Measurements from ENCODE around the gene GRIN2A. TPM values are rescaled to one million over a fixed set of nuclear protein-coding genes. Genes with fewer than 3 reads are reported as not detected.

Gene GRIN2A
- total and polyA plus RNA-seq, 2 donors: 0.25 to 1.1 TPM

DNA sequence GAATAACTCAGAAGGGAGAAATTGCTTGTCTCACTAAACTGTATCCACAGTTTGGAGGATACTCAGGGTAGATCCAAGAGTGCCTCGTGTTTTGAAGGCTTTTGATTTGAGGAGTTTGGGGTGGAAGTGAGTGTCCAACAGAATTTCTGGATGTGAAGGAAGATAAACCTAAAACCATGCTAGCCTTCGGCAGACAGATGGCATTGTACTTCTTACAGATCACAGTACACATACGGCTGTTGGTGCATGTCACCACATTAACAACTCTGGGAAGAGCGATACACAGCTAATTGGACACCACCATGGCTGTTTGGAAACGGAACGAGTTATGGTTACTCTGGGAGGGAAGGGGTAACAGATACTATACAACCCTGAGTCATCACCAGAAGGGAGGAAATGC is 420.4 kb downstream of the GRIN2A start:
- 91% methylated on average over 6 of the region's 6 CpGs for WGBS
- no peak overlapping the region for H3K4me3 ChIP-seq (ENCODE audit: low read length in 2 of 2)

DNA sequence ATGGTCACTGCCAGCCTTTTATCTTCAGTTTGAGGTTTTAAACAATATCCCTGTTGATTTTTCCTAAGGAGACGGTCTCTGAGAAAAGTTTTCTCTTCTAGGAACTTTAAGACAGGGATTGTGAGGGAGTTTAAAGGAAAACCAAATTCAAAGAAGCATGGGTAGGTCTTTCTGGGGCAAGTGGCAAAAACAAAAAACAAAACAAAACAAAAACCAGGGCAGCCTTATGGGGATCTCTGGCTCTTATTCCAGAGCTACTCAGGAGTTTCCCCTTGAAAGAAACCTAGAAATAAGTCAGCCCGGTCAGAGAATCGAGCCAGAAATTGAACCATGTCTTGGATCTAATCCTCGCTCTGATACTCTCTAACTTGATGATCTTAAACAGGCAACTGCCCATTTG is 424.5 kb downstream of the GRIN2A start:
- 94% methylated on average over 4 of the region's 4 CpGs for WGBS
- Histone ChIP-seq H3K9me3 (ENCODE audit: control insufficient read depth in 2 of 2, insufficient read depth in 1 of 2, low read length in 1 of 2) (no peaks in the 10 kb centered on the region), H3K27ac (ENCODE audit: low read depth in 1 of 2, low read length in 1 of 2) (no peak overlapping the region), H3K36me3 (ENCODE audit: control insufficient read depth in 2 of 2, insufficient read depth in 2 of 2, low read length in 1 of 2) (no peaks in the 10 kb centered on the region), H3K4me1 (ENCODE audit: control insufficient read depth in 2 of 2, insufficient read depth in 2 of 2, low read length in 2 of 2) (no peaks in the 10 kb centered on the region), H3K27me3 (ENCODE audit: control insufficient read depth in 2 of 2, insufficient read depth in 1 of 2, low read length in 1 of 2) (no peaks in the 10 kb centered on the region), H3K4me3 (ENCODE audit: low read length in 2 of 2) (no peak overlapping the region)
- DNase-seq (ENCODE audit: low read depth in 6 of 9, low spot score in 9 of 9): no peak

More for the DNA sequence above, 420.4 kb downstream of the GRIN2A start:
- Histone ChIP-seq H3K9me3 (ENCODE audit: control insufficient read depth in 2 of 2, insufficient read depth in 1 of 2, low read length in 1 of 2) (no peaks in the 10 kb centered on the region), H3K27me3 (ENCODE audit: control insufficient read depth in 2 of 2, insufficient read depth in 1 of 2, low read length in 1 of 2) (no peaks in the 10 kb centered on the region), H3K36me3 (ENCODE audit: control insufficient read depth in 2 of 2, insufficient read depth in 2 of 2, low read length in 1 of 2) (no peaks in the 10 kb centered on the region), H3K27ac (ENCODE audit: low read depth in 1 of 2, low read length in 1 of 2) (no peak overlapping the region), H3K4me1 (ENCODE audit: control insufficient read depth in 2 of 2, insufficient read depth in 2 of 2, low read length in 2 of 2) (no peaks in the 10 kb centered on the region)
- no peak for DNase-seq (ENCODE audit: low read depth in 6 of 9, low spot score in 9 of 9)

DNA sequence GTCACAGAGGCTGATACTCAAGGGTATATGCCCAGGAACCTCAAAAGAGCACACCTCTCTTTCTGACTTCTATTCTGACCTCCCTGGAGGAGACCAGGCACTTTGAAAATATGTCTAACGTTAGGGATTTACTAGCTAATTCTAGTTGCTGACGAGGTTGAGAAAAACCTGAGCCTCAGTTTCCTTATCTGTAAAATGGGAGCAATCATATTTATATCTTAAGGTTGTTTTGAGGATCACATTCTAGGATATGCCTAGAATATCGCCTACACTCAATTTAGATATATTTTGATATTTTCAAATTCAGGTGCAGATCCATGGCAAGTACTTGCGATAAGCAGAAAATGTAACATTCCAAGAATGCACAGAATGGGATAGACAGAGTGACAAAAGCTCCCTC is 425.8 kb downstream of the GRIN2A start:
- no peak overlapping the region for H3K27ac ChIP-seq (ENCODE audit: low read depth in 1 of 2, low read length in 1 of 2)
- no peak for DNase-seq (ENCODE audit: low read depth in 6 of 9, low spot score in 9 of 9)
- no peaks in the 10 kb centered on the region for H3K27me3 ChIP-seq (ENCODE audit: control insufficient read depth in 2 of 2, insufficient read depth in 1 of 2, low read length in 1 of 2)
- no peaks in the 10 kb centered on the region for H3K4me1 ChIP-seq (ENCODE audit: control insufficient read depth in 2 of 2, insufficient read depth in 2 of 2, low read length in 2 of 2)
- WGBS: 94% methylated on average over 4 of the region's 4 CpGs
- H3K9me3 ChIP-seq (ENCODE audit: control insufficient read depth in 2 of 2, insufficient read depth in 1 of 2, low read length in 1 of 2): no peaks in the 10 kb centered on the region
- H3K36me3 ChIP-seq (ENCODE audit: control insufficient read depth in 2 of 2, insufficient read depth in 2 of 2, low read length in 1 of 2): no peaks in the 10 kb centered on the region
- no peak overlapping the region for H3K4me3 ChIP-seq (ENCODE audit: low read length in 2 of 2)

DNA sequence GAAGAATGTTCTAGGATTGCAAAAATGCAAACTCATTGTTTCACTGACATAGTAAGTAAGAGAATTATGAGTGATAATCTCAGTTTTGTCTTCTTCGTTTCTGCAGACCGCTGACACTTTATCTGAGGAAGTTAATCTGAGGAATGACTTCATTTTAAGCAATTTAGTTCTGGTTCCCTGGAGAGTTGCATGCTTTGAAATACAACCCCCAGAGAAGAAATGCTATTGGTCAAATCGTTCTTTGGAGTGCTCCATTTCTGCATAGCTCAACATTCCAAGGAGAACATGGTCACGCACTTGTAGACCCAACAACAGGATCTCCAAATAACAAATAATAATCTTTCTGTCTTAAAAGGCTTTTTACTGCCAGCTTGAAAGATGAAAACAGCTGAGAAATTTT is 427.1 kb downstream of the GRIN2A start:
- DNase-seq (ENCODE audit: low read depth in 6 of 9, low spot score in 9 of 9): no peak
- Histone ChIP-seq H3K27me3 (ENCODE audit: control insufficient read depth in 2 of 2, insufficient read depth in 1 of 2, low read length in 1 of 2) (no peaks in the 10 kb centered on the region), H3K4me1 (ENCODE audit: control insufficient read depth in 2 of 2, insufficient read depth in 2 of 2, low read length in 2 of 2) (no peaks in the 10 kb centered on the region), H3K4me3 (ENCODE audit: low read length in 2 of 2) (no peak overlapping the region), H3K9me3 (ENCODE audit: control insufficient read depth in 2 of 2, insufficient read depth in 1 of 2, low read length in 1 of 2) (no peaks in the 10 kb centered on the region), H3K27ac (ENCODE audit: low read depth in 1 of 2, low read length in 1 of 2) (no peak overlapping the region), H3K36me3 (ENCODE audit: control insufficient read depth in 2 of 2, insufficient read depth in 2 of 2, low read length in 1 of 2) (no peaks in the 10 kb centered on the region)
- WGBS: 64% methylated on average over 4 of the region's 4 CpGs

DNA sequence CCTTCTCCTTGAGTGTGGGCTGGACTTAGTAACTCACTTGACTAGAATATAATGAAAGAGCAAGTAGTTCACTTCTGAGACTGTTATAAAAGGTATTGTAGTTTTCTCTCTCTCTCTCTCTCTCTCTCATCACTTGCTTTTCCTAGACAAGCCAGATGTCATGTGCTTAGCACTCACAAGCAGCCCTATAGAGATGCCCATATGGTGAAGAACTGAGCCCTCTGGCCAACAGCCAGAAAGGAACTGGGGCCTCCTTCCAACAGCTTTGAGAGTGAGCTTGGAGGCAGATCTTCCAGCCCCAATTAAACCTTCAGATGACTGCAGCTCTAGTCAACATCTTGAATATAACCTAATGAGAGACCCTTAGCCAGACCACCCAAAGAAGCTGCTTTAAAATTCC is 440.5 kb downstream of the GRIN2A start:
- Histone ChIP-seq H3K9me3 (ENCODE audit: control insufficient read depth in 2 of 2, insufficient read depth in 1 of 2, low read length in 1 of 2) (no peaks in the 10 kb centered on the region), H3K4me3 (ENCODE audit: low read length in 2 of 2) (no peak overlapping the region), H3K36me3 (ENCODE audit: control insufficient read depth in 2 of 2, insufficient read depth in 2 of 2, low read length in 1 of 2) (no peaks in the 10 kb centered on the region), H3K27me3 (ENCODE audit: control insufficient read depth in 2 of 2, insufficient read depth in 1 of 2, low read length in 1 of 2) (no peaks in the 10 kb centered on the region), H3K4me1 (ENCODE audit: control insufficient read depth in 2 of 2, insufficient read depth in 2 of 2, low read length in 2 of 2) (no peaks in the 10 kb centered on the region), H3K27ac (ENCODE audit: low read depth in 1 of 2, low read length in 1 of 2) (no peak overlapping the region)
- DNase-seq (ENCODE audit: low read depth in 6 of 9, low spot score in 9 of 9): no peak

DNA sequence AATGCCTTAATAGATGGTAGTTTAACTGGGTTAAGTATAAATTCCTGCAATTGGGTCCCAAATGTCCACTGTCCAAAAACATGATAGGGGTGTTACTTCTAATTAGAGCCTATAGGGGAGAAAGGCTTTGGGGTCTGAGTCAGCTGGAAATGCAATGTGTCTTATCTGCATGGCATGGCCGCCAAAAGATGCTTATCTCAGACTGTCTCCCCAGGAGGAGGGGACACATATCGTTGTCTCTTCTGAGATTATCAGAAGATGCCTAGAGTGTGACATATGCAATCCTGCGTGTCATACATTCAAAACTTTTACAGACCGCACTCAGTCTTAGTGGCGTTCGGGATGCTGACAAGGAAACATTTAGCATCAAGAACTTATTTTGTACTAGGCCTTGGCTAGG is 442.9 kb downstream of the GRIN2A start:
- Histone ChIP-seq H3K27ac (ENCODE audit: low read depth in 1 of 2, low read length in 1 of 2) (no peak overlapping the region), H3K4me1 (ENCODE audit: control insufficient read depth in 2 of 2, insufficient read depth in 2 of 2, low read length in 2 of 2) (no peaks in the 10 kb centered on the region), H3K9me3 (ENCODE audit: control insufficient read depth in 2 of 2, insufficient read depth in 1 of 2, low read length in 1 of 2) (no peaks in the 10 kb centered on the region), H3K36me3 (ENCODE audit: control insufficient read depth in 2 of 2, insufficient read depth in 2 of 2, low read length in 1 of 2) (no peaks in the 10 kb centered on the region), H3K27me3 (ENCODE audit: control insufficient read depth in 2 of 2, insufficient read depth in 1 of 2, low read length in 1 of 2) (no peaks in the 10 kb centered on the region), H3K4me3 (ENCODE audit: low read length in 2 of 2) (no peak overlapping the region)
- 91% methylated on average over 6 of the region's 6 CpGs for WGBS
- no peak for DNase-seq (ENCODE audit: low read depth in 6 of 9, low spot score in 9 of 9)

DNA sequence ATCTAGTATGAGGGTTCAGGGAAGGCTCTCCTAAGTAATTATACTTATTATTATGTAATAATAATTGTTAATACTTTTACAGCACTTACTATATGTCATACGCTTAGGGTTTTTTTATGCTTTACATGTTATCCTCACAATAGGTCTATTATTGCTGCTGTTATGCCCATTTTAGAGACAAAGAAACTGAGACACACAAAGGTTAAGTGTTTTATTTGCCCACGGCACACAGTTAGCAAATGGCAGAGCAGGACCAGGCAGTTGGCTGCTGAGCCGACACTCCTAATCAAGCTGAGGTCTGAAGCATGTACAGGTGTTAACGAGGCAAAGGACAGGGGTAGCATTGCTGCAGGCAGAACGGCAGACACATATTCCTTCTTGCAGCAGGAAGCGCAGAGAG is 443.5 kb downstream of the GRIN2A start:
- Histone ChIP-seq H3K36me3 (ENCODE audit: control insufficient read depth in 2 of 2, insufficient read depth in 2 of 2, low read length in 1 of 2) (no peaks in the 10 kb centered on the region), H3K4me1 (ENCODE audit: control insufficient read depth in 2 of 2, insufficient read depth in 2 of 2, low read length in 2 of 2) (no peaks in the 10 kb centered on the region), H3K9me3 (ENCODE audit: control insufficient read depth in 2 of 2, insufficient read depth in 1 of 2, low read length in 1 of 2) (no peaks in the 10 kb centered on the region), H3K27ac (ENCODE audit: low read depth in 1 of 2, low read length in 1 of 2) (no peak overlapping the region), H3K27me3 (ENCODE audit: control insufficient read depth in 2 of 2, insufficient read depth in 1 of 2, low read length in 1 of 2) (no peaks in the 10 kb centered on the region), H3K4me3 (ENCODE audit: low read length in 2 of 2) (no peak overlapping the region)
- WGBS: 89% methylated on average over 6 of the region's 6 CpGs
- no peak for DNase-seq (ENCODE audit: low read depth in 6 of 9, low spot score in 9 of 9)

DNA sequence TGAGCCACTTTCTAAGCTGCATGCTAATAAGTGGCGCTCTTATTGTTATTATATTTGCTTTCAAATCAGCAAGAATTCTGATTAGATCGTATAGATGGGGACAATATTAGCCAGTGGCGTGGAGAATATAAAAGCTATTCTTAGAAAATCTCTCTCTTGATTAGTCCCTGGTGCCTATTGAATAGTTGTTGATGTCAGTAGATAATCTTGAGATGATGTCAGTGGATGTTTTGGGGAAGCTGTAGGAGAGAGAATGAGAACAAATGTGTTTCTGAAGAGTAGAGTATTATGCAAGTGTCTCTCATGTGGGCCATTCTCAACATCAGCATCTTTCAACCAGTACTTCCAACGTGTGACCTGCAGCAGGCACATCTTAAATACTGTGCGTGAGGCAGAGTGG is 445.7 kb downstream of the GRIN2A start:
- H3K4me3 ChIP-seq (ENCODE audit: low read length in 2 of 2): no peak overlapping the region
- WGBS: 93% methylated on average over 5 of the region's 5 CpGs
- H3K27ac ChIP-seq (ENCODE audit: low read depth in 1 of 2, low read length in 1 of 2): no peak overlapping the region
- no peak for DNase-seq (ENCODE audit: low read depth in 6 of 9, low spot score in 9 of 9)
- H3K4me1 ChIP-seq (ENCODE audit: control insufficient read depth in 2 of 2, insufficient read depth in 2 of 2, low read length in 2 of 2): no peaks in the 10 kb centered on the region
- H3K36me3 ChIP-seq (ENCODE audit: control insufficient read depth in 2 of 2, insufficient read depth in 2 of 2, low read length in 1 of 2): no peaks in the 10 kb centered on the region
- H3K27me3 ChIP-seq (ENCODE audit: control insufficient read depth in 2 of 2, insufficient read depth in 1 of 2, low read length in 1 of 2): no peaks in the 10 kb centered on the region
- H3K9me3 ChIP-seq (ENCODE audit: control insufficient read depth in 2 of 2, insufficient read depth in 1 of 2, low read length in 1 of 2): no peaks in the 10 kb centered on the region

DNA sequence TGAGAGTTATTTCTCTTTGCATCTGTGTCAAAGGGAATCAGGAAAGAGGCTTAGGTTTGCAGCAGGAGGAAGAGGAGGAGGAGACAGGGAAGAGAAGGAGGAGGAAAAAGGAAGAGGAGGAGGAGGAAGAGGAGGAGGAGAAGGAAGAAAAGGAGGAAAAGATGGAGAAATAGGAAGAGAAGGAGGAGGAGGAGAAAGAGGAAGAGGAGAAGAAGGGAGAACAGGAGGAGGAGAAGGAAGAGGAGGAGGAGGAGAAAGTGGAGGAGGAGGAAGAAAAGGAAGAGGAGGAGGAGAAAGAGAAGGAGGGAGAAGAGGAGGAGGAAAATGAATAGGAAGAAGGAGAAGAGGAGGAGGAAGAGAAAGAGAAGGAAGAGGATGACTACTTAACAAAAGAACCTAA is 459.1 kb downstream of the GRIN2A start:
- Histone ChIP-seq H3K27me3 (ENCODE audit: control insufficient read depth in 2 of 2, insufficient read depth in 1 of 2, low read length in 1 of 2) (no peaks in the 10 kb centered on the region), H3K27ac (ENCODE audit: low read depth in 1 of 2, low read length in 1 of 2) (no peak overlapping the region), H3K4me1 (ENCODE audit: control insufficient read depth in 2 of 2, insufficient read depth in 2 of 2, low read length in 2 of 2) (no peaks in the 10 kb centered on the region), H3K9me3 (ENCODE audit: control insufficient read depth in 2 of 2, insufficient read depth in 1 of 2, low read length in 1 of 2) (no peaks in the 10 kb centered on the region), H3K36me3 (ENCODE audit: control insufficient read depth in 2 of 2, insufficient read depth in 2 of 2, low read length in 1 of 2) (no peaks in the 10 kb centered on the region), H3K4me3 (ENCODE audit: low read length in 2 of 2) (no peak overlapping the region)
- DNase-seq (ENCODE audit: low read depth in 6 of 9, low spot score in 9 of 9): no peak

DNA sequence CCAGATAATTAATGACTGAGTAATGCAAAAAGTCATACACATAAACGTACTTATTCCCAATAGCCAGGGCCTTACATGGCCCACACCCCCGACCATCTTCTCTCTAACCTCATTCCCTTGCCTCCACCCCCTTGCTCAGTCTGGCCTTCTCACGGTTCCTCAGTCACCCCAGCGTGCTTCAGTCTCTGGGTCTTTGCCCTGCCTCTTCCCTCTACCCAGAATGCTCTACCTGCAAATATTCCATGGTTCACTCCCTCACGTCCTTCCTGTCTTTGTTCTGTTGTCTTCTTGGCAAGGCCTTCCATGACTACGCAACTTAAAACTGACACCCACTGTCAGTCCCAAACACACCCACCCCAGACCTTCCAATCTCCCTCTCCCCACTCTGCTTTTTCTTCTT is 468.3 kb downstream of the GRIN2A start:
- 86% methylated on average over 6 of the region's 6 CpGs for WGBS
- Histone ChIP-seq H3K9me3 (ENCODE audit: control insufficient read depth in 2 of 2, insufficient read depth in 1 of 2, low read length in 1 of 2) (no peaks in the 10 kb centered on the region), H3K4me1 (ENCODE audit: control insufficient read depth in 2 of 2, insufficient read depth in 2 of 2, low read length in 2 of 2) (no peaks in the 10 kb centered on the region), H3K27ac (ENCODE audit: low read depth in 1 of 2, low read length in 1 of 2) (no peak overlapping the region), H3K4me3 (ENCODE audit: low read length in 2 of 2) (no peak overlapping the region), H3K36me3 (ENCODE audit: control insufficient read depth in 2 of 2, insufficient read depth in 2 of 2, low read length in 1 of 2) (no peaks in the 10 kb centered on the region), H3K27me3 (ENCODE audit: control insufficient read depth in 2 of 2, insufficient read depth in 1 of 2, low read length in 1 of 2) (no peaks in the 10 kb centered on the region)
- no peak for DNase-seq (ENCODE audit: low read depth in 6 of 9, low spot score in 9 of 9)

All from thymus (tissue), 11 donors.